LNCAP (cell line): ENCODE results near the gene GPM6B.

Source experiments
- CTCF ChIP-seq: fragments of 450-650 bp; IDR thresholded peaks from 2 replicates; pipeline ENCODE4 v1.5.1; 2017; ENCODE audit warnings: mild to moderate bottlenecking

Gene GPM6B

GRCh38 chrX:13821738-13822137, 4.8 kb upstream of the GPM6B start:
- no peak for TF ChIP-seq CTCF

GRCh38 chrX:13816176-13816575, 717 bp downstream of the GPM6B start:
- TF ChIP-seq CTCF = no peak

GRCh38 chrX:13815664-13816063, 1.2 kb downstream of the GPM6B start:
- no peak for TF ChIP-seq CTCF

GRCh38 chrX:13808865-13809264, 8.0 kb downstream of the GPM6B start:
- TF ChIP-seq CTCF = no peak

- TF ChIP-seq CTCF = no peak
Observed at GRCh38 chrX:13808293-13808692, 8.6 kb downstream of the GPM6B start.

GRCh38 chrX:13805241-13805640, 11.7 kb downstream of the GPM6B start:
- no peak for TF ChIP-seq CTCF

- no peak for TF ChIP-seq CTCF
Observed at GRCh38 chrX:13803116-13803515, 13.8 kb downstream of the GPM6B start.

- no peak for TF ChIP-seq CTCF
Observed at GRCh38 chrX:13798184-13798583, 18.7 kb downstream of the GPM6B start.
